GM23338 (cell line): ENCODE measurements around the gene SMC2. TPM values are rescaled to one million over a fixed set of nuclear protein-coding genes. Genes with fewer than 3 reads are reported as not detected.

Source experiments
- ATAC-seq: fragments of 200-7000 bp; cut with Tn5 transposase; 3 replicates; pipeline ENCODE4 v1.9.1; 2020
- DNase-seq: peaks from one replicate; pipeline ENCODE4 v3.0.0-alpha.2; 2015; ENCODE audit warnings: low spot score
- H2AFZ ChIP-seq: fragments of 200-600 bp; sonication (generic); 2 replicates; pipeline ENCODE4 v1.8.0; 2016; ENCODE audit warnings: antibody characterized with exemption, mild to moderate bottlenecking, moderate library complexity
- H3F3A ChIP-seq: fragments of 200-600 bp; sonication (generic); replicated peaks from 2 replicates; pipeline ENCODE4 v1.8.0; 2017; ENCODE audit warnings: antibody characterized with exemption, mixed run types, low read depth
- H3K27ac ChIP-seq: fragments of 200-600 bp; sonication (generic); 2 replicates; pipeline ENCODE4 v1.6.1; 2016; ENCODE audit warnings: low read depth
- H3K27me3 ChIP-seq: fragments of 200-600 bp; sonication (generic); 2 replicates; pipeline ENCODE4 v1.8.0; 2016; ENCODE audit warnings: mild to moderate bottlenecking, mixed run types, moderate library complexity; ENCODE audit not compliant: insufficient read depth
- H3K36me3 ChIP-seq: fragments of 200-600 bp; sonication (generic); 2 replicates; pipeline ENCODE4 v1.8.0; 2016; ENCODE audit warnings: mild to moderate bottlenecking; ENCODE audit not compliant: insufficient read depth
- H3K4me1 ChIP-seq: fragments of 200-600 bp; sonication (generic); 2 replicates; pipeline ENCODE4 v1.8.0; 2016; ENCODE audit warnings: mild to moderate bottlenecking, moderate library complexity; ENCODE audit not compliant: insufficient read depth
- H3K4me2 ChIP-seq: fragments of 200-600 bp; sonication (generic); 2 replicates; pipeline ENCODE4 v1.7.1; 2017; ENCODE audit warnings: mixed run types
- H3K4me3 ChIP-seq: fragments of 200-600 bp; sonication (generic); 2 replicates; pipeline ENCODE4 v1.6.1; 2016; ENCODE audit warnings: mixed run types
- H3K79me2 ChIP-seq: fragments of 200-600 bp; sonication (generic); replicated peaks from 2 replicates; pipeline ENCODE4 v1.8.0; 2017; ENCODE audit warnings: mild to moderate bottlenecking; ENCODE audit not compliant: insufficient read depth
- H3K9me2 ChIP-seq: fragments of 200-600 bp; sonication (generic); 2 replicates; pipeline ENCODE4 v1.8.0; 2017; ENCODE audit not compliant: insufficient read depth
- H4K20me1 ChIP-seq: fragments of 200-600 bp; sonication (generic); replicated peaks from 2 replicates; pipeline ENCODE4 v1.8.0; 2017; ENCODE audit warnings: mild to moderate bottlenecking; ENCODE audit not compliant: insufficient read depth
- H3K27ac Mint-ChIP-seq: 2 replicates; pipeline ENCODE4 v1.8.0; 2020; ENCODE audit warnings: inconsistent platforms, mild to moderate bottlenecking, moderate library complexity, mixed read lengths
- H3K27me3 Mint-ChIP-seq: 3 replicates; pipeline ENCODE4 v1.8.0; 2022; ENCODE audit warnings: low read depth, mild to moderate bottlenecking, moderate library complexity, mixed read lengths, inconsistent platforms; ENCODE audit not compliant: insufficient read depth, poor library complexity
- H3K36me3 Mint-ChIP-seq: 3 replicates; pipeline ENCODE4 v1.8.0; 2021; ENCODE audit warnings: low read depth, mild to moderate bottlenecking, inconsistent platforms, moderate library complexity, mixed read lengths
- H3K4me1 Mint-ChIP-seq: 3 replicates; pipeline ENCODE4 v1.8.0; 2020; ENCODE audit warnings: mild to moderate bottlenecking, inconsistent platforms, mixed read lengths
- H3K4me3 Mint-ChIP-seq: 3 replicates; pipeline ENCODE4 v1.8.0; 2021; ENCODE audit warnings: moderate library complexity, mild to moderate bottlenecking, inconsistent platforms, mixed read lengths
- H3K9me3 Mint-ChIP-seq: 3 replicates; pipeline ENCODE4 v1.8.0; 2020; ENCODE audit warnings: moderate library complexity, mild to moderate bottlenecking, inconsistent platforms, mixed read lengths
- EZH2 ChIP-seq: fragments of 200-600 bp; sonication (generic); IDR thresholded peaks from one replicate; pipeline ENCODE4 v1.8.0; 2017; ENCODE audit warnings: antibody characterized with exemption, mild to moderate bottlenecking, low read depth; ENCODE audit not compliant: unreplicated experiment
- EZH2phosphoT487 ChIP-seq: fragments of 200-600 bp; sonication (generic); IDR thresholded peaks from one replicate; pipeline ENCODE4 v1.8.1; 2018; ENCODE audit warnings: antibody characterized with exemption; ENCODE audit not compliant: unreplicated experiment
- JUNB ChIP-seq: IDR thresholded peaks from one replicate; pipeline ENCODE4 v1.6.1; 2016; ENCODE audit warnings: antibody characterized with exemption; ENCODE audit not compliant: unreplicated experiment
- NANOG ChIP-seq: IDR thresholded peaks from 2 replicates; pipeline ENCODE4 v1.6.1; 2016; ENCODE audit warnings: antibody characterized with exemption, borderline replicate concordance
- STAT1 ChIP-seq: IDR thresholded peaks from one replicate; pipeline ENCODE4 v1.6.1; 2016; ENCODE audit warnings: antibody characterized with exemption; ENCODE audit not compliant: unreplicated experiment
- ZNF114 ChIP-seq: fragments of 250-450 bp; sonication (Bioruptor Pico); IDR thresholded peaks from 2 replicates; pipeline ENCODE4 v1.5.0; 2020; ENCODE audit warnings: mild to moderate bottlenecking, moderate library complexity
- ZNF331 ChIP-seq: fragments of 250-450 bp; sonication (Bioruptor Pico); IDR thresholded peaks from 2 replicates; pipeline ENCODE4 v1.5.0; 2020; ENCODE audit warnings: low read depth, mild to moderate bottlenecking, moderate library complexity
- polyA plus RNA-seq: library from polyadenylated mRNA; unstranded; fragments of >200 nt; fragmentation: Nextera tagmentation; extraction: Ambion mirVana; gene quantifications from 2 replicates; pipeline ENCODE4 v1.2.1, GENCODE V29; 2016
- total RNA-seq: library from RNA; depleted of rRNA; stranded (reverse); fragments of >200 nt; shearing (Covaris generic); gene quantifications from 2 replicates; pipeline ENCODE4 v1.2.3, GENCODE V29; 2014
- TF ChIP-seq, protein P1 (sequence below): fragments of 250-450 bp; sonication (Bioruptor Pico); IDR thresholded peaks from 2 replicates; pipeline ENCODE4 v1.5.0; 2020; ENCODE audit warnings: mild to moderate bottlenecking, moderate library complexity
- TF ChIP-seq, protein P2 (sequence below): IDR thresholded peaks from one replicate; pipeline ENCODE4 v1.6.1; 2018; ENCODE audit warnings: antibody characterized with exemption; ENCODE audit not compliant: unreplicated experiment
- TF ChIP-seq, protein P3 (sequence below), 2 experiments: fragments of 200-600 bp in 1 of 2; sonication (generic) in 1 of 2; conservative IDR thresholded peaks; 2 replicates each; pipeline versions ENCODE4 v1.5.1 to v1.6.1; 2016 to 2017; ENCODE audit warnings: antibody characterized with exemption in 2 of 2, low read depth in 2 of 2, mild to moderate bottlenecking in 2 of 2, moderate library complexity in 1 of 2

The SMC2 gene
- total and polyA plus RNA-seq, 2 experiments from 2014 or later: 32.7 to 123 TPM

DNA sequence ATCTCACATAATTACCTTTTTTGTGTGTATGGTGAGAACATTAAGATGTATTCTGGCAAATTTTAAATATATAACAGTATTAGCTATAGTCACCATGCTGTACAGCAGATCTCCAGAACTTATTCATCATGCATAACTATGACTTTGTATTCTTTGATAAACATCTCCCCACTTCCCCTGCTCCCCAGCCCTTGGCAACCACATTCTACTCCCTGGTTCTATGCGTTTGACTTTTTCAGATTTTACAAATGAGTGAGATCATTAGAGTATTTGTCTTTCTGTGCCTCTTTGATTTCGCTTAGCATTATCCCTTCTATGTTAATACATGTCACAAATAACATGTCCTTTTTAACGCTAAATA is 49.4 kb downstream of the SMC2 start:
- Mint-ChIP-seq H3K36me3 (peaks cover 6% of the 10 kb centered on the region; the same call in 1 of the 3 replicates), H3K4me1 (no peaks in the 10 kb centered on the region), H3K9me3 (no peaks in the 10 kb centered on the region), H3K27me3 (no peaks in the 10 kb centered on the region), H3K4me3 (no peak overlapping the region), H3K27ac (no peak overlapping the region)
- Histone ChIP-seq H3K4me1 (no peaks in the 10 kb centered on the region), H3K9me2 (no peaks in the 10 kb centered on the region), H3K4me2 (no peak overlapping the region), H4K20me1 (no peaks in the 10 kb centered on the region), H3K27ac (no peak overlapping the region), H3K4me3 (no peak overlapping the region), H3K27me3 (no peaks in the 10 kb centered on the region), H3F3A (no peaks in the 10 kb centered on the region), H2AFZ (no peak overlapping the region), H3K79me2 (no peaks in the 10 kb centered on the region), H3K36me3 (no peaks in the 10 kb centered on the region; the same call in 1 of the 2 replicates)
- DNase-seq: no peak
- no peak for ATAC-seq
- TF ChIP-seq NANOG: no peak

DNA sequence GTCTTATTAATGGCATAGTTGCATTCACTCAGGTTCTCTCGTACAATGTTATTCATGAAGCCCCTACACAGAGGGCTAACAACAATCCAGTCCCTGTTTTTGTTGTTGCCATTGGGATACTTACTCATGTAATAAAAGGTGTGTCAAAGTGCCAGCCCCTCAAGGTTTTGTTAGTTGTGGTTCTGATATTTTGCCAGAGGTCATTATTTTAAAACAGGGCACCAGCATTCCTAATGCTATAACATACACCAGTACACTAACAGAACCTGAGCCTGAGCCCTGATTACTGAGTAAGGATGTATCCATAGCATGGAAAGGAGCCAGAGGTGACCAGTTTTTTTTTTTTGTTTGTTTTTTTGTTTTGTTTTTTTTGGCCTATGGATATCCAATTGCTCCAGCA is 50.2 kb downstream of the SMC2 start:
- peaks cover 6% of the 10 kb centered on the region; the same call in 1 of the 3 replicates for H3K36me3 Mint-ChIP-seq
- H3K9me3 Mint-ChIP-seq: no peaks in the 10 kb centered on the region
- Histone ChIP-seq H3K27ac (no peak overlapping the region), H2AFZ (no peak overlapping the region), H3K4me1 (no peaks in the 10 kb centered on the region), H3K4me3 (no peak overlapping the region), H3K4me2 (no peak overlapping the region), H3K79me2 (no peaks in the 10 kb centered on the region), H3K36me3 (no peaks in the 10 kb centered on the region; the same call in 1 of the 2 replicates), H3F3A (no peaks in the 10 kb centered on the region), H3K9me2 (no peaks in the 10 kb centered on the region), H4K20me1 (no peaks in the 10 kb centered on the region), H3K27me3 (no peaks in the 10 kb centered on the region)
- no peaks in the 10 kb centered on the region for H3K4me1 Mint-ChIP-seq
- H3K27me3 Mint-ChIP-seq: no peaks in the 10 kb centered on the region
- no peak overlapping the region for H3K27ac Mint-ChIP-seq
- ATAC-seq (no peak), DNase-seq (no peak)
- H3K4me3 Mint-ChIP-seq: no peak overlapping the region
- no peak for TF ChIP-seq STAT1
- TF ChIP-seq, protein P1, sequence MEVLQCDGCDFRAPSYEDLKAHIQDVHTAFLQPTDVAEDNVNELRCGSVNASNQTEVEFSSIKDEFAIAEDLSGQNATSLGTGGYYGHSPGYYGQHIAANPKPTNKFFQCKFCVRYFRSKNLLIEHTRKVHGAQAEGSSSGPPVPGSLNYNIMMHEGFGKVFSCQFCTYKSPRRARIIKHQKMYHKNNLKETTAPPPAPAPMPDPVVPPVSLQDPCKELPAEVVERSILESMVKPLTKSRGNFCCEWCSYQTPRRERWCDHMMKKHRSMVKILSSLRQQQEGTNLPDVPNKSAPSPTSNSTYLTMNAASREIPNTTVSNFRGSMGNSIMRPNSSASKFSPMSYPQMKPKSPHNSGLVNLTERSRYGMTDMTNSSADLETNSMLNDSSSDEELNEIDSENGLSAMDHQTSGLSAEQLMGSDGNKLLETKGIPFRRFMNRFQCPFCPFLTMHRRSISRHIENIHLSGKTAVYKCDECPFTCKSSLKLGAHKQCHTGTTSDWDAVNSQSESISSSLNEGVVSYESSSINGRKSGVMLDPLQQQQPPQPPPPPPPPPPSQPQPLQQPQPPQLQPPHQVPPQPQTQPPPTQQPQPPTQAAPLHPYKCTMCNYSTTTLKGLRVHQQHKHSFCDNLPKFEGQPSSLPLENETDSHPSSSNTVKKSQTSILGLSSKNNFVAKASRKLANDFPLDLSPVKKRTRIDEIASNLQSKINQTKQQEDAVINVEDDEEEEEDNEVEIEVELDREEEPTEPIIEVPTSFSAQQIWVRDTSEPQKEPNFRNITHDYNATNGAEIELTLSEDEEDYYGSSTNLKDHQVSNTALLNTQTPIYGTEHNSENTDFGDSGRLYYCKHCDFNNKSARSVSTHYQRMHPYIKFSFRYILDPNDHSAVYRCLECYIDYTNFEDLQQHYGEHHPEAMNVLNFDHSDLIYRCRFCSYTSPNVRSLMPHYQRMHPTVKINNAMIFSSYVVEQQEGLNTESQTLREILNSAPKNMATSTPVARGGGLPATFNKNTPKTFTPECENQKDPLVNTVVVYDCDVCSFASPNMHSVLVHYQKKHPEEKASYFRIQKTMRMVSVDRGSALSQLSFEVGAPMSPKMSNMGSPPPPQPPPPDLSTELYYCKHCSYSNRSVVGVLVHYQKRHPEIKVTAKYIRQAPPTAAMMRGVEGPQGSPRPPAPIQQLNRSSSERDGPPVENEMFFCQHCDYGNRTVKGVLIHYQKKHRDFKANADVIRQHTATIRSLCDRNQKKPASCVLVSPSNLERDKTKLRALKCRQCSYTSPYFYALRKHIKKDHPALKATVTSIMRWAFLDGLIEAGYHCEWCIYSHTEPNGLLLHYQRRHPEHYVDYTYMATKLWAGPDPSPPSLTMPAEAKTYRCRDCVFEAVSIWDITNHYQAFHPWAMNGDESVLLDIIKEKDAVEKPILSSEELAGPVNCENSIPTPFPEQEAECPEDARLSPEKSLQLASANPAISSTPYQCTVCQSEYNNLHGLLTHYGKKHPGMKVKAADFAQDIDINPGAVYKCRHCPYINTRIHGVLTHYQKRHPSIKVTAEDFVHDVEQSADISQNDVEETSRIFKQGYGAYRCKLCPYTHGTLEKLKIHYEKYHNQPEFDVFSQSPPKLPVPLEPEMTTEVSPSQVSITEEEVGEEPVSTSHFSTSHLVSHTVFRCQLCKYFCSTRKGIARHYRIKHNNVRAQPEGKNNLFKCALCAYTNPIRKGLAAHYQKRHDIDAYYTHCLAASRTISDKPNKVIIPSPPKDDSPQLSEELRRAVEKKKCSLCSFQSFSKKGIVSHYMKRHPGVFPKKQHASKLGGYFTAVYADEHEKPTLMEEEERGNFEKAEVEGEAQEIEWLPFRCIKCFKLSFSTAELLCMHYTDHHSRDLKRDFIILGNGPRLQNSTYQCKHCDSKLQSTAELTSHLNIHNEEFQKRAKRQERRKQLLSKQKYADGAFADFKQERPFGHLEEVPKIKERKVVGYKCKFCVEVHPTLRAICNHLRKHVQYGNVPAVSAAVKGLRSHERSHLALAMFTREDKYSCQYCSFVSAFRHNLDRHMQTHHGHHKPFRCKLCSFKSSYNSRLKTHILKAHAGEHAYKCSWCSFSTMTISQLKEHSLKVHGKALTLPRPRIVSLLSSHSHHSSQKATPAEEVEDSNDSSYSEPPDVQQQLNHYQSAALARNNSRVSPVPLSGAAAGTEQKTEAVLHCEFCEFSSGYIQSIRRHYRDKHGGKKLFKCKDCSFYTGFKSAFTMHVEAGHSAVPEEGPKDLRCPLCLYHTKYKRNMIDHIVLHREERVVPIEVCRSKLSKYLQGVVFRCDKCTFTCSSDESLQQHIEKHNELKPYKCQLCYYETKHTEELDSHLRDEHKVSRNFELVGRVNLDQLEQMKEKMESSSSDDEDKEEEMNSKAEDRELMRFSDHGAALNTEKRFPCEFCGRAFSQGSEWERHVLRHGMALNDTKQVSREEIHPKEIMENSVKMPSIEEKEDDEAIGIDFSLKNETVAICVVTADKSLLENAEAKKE (CRISPR knock-in tag): no peak
- TF ChIP-seq EZH2phosphoT487: no peak
- TF ChIP-seq JUNB: no peak
- TF ChIP-seq EZH2: no peak
- TF ChIP-seq ZNF114 (CRISPR knock-in tag): no peak
- TF ChIP-seq ZNF331: no peak
- TF ChIP-seq NANOG: no peak
- TF ChIP-seq, protein P2, sequence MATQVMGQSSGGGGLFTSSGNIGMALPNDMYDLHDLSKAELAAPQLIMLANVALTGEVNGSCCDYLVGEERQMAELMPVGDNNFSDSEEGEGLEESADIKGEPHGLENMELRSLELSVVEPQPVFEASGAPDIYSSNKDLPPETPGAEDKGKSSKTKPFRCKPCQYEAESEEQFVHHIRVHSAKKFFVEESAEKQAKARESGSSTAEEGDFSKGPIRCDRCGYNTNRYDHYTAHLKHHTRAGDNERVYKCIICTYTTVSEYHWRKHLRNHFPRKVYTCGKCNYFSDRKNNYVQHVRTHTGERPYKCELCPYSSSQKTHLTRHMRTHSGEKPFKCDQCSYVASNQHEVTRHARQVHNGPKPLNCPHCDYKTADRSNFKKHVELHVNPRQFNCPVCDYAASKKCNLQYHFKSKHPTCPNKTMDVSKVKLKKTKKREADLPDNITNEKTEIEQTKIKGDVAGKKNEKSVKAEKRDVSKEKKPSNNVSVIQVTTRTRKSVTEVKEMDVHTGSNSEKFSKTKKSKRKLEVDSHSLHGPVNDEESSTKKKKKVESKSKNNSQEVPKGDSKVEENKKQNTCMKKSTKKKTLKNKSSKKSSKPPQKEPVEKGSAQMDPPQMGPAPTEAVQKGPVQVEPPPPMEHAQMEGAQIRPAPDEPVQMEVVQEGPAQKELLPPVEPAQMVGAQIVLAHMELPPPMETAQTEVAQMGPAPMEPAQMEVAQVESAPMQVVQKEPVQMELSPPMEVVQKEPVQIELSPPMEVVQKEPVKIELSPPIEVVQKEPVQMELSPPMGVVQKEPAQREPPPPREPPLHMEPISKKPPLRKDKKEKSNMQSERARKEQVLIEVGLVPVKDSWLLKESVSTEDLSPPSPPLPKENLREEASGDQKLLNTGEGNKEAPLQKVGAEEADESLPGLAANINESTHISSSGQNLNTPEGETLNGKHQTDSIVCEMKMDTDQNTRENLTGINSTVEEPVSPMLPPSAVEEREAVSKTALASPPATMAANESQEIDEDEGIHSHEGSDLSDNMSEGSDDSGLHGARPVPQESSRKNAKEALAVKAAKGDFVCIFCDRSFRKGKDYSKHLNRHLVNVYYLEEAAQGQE: no peak
- TF ChIP-seq, protein P3, sequence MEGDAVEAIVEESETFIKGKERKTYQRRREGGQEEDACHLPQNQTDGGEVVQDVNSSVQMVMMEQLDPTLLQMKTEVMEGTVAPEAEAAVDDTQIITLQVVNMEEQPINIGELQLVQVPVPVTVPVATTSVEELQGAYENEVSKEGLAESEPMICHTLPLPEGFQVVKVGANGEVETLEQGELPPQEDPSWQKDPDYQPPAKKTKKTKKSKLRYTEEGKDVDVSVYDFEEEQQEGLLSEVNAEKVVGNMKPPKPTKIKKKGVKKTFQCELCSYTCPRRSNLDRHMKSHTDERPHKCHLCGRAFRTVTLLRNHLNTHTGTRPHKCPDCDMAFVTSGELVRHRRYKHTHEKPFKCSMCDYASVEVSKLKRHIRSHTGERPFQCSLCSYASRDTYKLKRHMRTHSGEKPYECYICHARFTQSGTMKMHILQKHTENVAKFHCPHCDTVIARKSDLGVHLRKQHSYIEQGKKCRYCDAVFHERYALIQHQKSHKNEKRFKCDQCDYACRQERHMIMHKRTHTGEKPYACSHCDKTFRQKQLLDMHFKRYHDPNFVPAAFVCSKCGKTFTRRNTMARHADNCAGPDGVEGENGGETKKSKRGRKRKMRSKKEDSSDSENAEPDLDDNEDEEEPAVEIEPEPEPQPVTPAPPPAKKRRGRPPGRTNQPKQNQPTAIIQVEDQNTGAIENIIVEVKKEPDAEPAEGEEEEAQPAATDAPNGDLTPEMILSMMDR (conservative IDR thresholded peaks at IDR 0.05; ENCODE audit: low read depth in 2 of 2): no peak
